ENCODE measurements around the gene RIOX2. TPM values are rescaled to one million over a fixed set of nuclear protein-coding genes. Genes with fewer than 3 reads are reported as not detected.
A peak's percentile ranks its signal among the peaks of the same experiment; 100 is the strongest.

Gene RIOX2
- total RNA-seq, 1 donor from 2014 or later = 87.7 TPM

- DNase-seq = no peak
- no peak overlapping the region for H3K27ac Mint-ChIP-seq
- intact Hi-C loops (cut with micrococcal nuclease) = no loop called here
- peaks cover 6% of the 10 kb centered on the region for H3K9me3 Mint-ChIP-seq
- peaks cover 18% of the 10 kb centered on the region for H3K4me1 Mint-ChIP-seq
- H3K36me3 Mint-ChIP-seq (ENCODE audit: low read depth) = no peaks in the 10 kb centered on the region
- H3K27me3 Mint-ChIP-seq = no peaks in the 10 kb centered on the region
- no peak overlapping the region for H3K4me3 Mint-ChIP-seq
These were observed 27.8 kb upstream of the RIOX2 start for GRCh38 chr3:97999994-98000393.

DNA sequence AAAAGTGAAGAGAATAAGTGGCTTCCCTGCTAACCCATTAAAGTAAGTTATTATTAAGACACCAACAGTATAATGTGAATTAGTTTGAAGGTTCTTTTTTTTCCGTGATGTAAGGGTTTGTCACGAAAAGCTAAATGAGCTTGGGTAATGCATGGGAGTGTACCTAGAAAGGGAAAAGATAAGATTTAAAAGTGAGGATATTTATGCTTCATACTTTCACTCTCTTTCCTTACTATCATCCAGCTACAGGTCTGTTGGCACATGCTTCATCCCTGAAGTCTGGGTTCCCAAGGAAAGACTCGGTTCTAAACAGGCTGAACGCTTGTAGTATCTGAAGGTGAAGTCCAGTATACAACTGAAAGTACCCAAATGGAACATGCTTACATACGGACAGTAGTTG lies 26.9 kb upstream of the RIOX2 start:
- Mint-ChIP-seq H3K36me3 (ENCODE audit: low read depth) (no peaks in the 10 kb centered on the region), H3K4me1 (peaks cover 12% of the 10 kb centered on the region), H3K9me3 (peaks cover 6% of the 10 kb centered on the region), H3K27ac (no peak overlapping the region), H3K27me3 (no peaks in the 10 kb centered on the region), H3K4me3 (no peak overlapping the region)
- DNase-seq = no peak
- intact Hi-C loops (cut with micrococcal nuclease) = no loop called here

DNA sequence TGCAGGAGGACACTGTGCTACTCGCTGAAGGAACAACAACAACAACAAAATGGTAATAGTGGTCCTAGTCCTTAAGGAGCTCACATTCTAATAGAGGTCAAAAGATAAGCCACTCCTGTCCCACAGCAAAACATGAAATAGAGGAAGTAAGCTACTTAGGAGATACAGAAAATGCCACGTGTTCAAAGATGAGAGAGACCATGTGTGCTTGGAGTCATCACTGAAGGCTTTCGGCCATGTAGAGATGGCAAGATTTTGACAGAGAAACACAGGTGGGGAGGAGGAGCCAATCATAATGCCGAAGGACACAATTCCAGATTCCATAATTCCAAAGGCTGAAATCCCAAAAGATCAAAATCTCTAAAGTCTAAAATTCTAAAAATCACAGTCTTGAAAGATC lies 24.8 kb upstream of the RIOX2 start:
- peaks cover 10% of the 10 kb centered on the region for H3K4me1 Mint-ChIP-seq
- no peaks in the 10 kb centered on the region for H3K36me3 Mint-ChIP-seq (ENCODE audit: low read depth)
- H3K4me3 Mint-ChIP-seq = no peak overlapping the region
- no peaks in the 10 kb centered on the region for H3K27me3 Mint-ChIP-seq
- no peak for DNase-seq
- no peak overlapping the region for H3K27ac Mint-ChIP-seq
- peaks cover 6% of the 10 kb centered on the region for H3K9me3 Mint-ChIP-seq
- intact Hi-C loops (cut with micrococcal nuclease) = no loop called here

DNA sequence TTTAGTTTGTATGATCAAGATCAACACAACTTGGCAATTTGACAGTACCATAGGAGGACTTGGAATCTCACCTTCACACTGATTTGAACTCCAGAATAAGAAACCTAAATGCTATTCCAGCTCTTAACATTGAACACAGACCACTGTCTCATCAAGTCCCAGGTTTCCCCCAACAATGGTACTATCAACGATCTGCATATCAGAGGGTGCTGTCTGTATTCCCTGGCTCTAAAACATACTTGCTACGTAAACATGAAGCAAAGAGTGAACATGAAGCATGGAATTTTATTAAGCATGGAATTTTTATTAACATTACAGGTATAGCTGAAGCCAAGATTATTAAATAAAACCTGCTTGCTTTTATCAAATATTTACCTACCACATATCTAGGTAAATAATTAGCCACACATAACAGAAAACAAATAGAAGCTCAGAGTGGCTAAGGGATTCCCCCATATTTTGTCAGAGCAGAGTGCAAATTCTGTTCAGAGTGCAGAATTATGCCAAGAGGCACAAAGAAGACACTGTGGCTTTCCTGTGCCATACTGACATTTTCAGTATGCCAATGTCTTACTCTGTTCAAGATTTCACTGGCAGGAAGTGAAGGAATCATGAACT lies 22.2 kb upstream of the RIOX2 start:
- no peaks in the 10 kb centered on the region for H3K27me3 Mint-ChIP-seq
- DNase-seq = no peak
- H3K9me3 Mint-ChIP-seq = peaks cover 7% of the 10 kb centered on the region
- peaks cover 5% of the 10 kb centered on the region for H3K36me3 Mint-ChIP-seq (ENCODE audit: low read depth)
- intact Hi-C loops (cut with micrococcal nuclease) = no loop called here
- H3K4me3 Mint-ChIP-seq = no peak overlapping the region
- H3K27ac Mint-ChIP-seq = no peak overlapping the region
- H3K4me1 Mint-ChIP-seq = peaks cover 27% of the 10 kb centered on the region

GRCh38 chr3:97993526-97993925 lies 21.3 kb upstream of the RIOX2 start:
- DNase-seq = no peak
- no peak overlapping the region for H3K27ac Mint-ChIP-seq
- intact Hi-C loops (cut with micrococcal nuclease) = no loop called here
- peaks cover 11% of the 10 kb centered on the region for H3K9me3 Mint-ChIP-seq
- peaks cover 33% of the 10 kb centered on the region for H3K4me1 Mint-ChIP-seq
- no peaks in the 10 kb centered on the region for H3K27me3 Mint-ChIP-seq
- peaks cover 9% of the 10 kb centered on the region for H3K36me3 Mint-ChIP-seq (ENCODE audit: low read depth)
- no peak overlapping the region for H3K4me3 Mint-ChIP-seq

GRCh38 chr3:97992547-97993173 lies 20.4 kb upstream of the RIOX2 start:
- Mint-ChIP-seq H3K4me1 (peaks cover 33% of the 10 kb centered on the region), H3K4me3 (no peak overlapping the region), H3K27ac (no peak overlapping the region), H3K36me3 (ENCODE audit: low read depth) (peaks cover 15% of the 10 kb centered on the region), H3K9me3 (peaks cover 18% of the 10 kb centered on the region), H3K27me3 (no peaks in the 10 kb centered on the region)
- intact Hi-C loops (cut with micrococcal nuclease) = no loop called here
- DNase-seq = no peak

DNA sequence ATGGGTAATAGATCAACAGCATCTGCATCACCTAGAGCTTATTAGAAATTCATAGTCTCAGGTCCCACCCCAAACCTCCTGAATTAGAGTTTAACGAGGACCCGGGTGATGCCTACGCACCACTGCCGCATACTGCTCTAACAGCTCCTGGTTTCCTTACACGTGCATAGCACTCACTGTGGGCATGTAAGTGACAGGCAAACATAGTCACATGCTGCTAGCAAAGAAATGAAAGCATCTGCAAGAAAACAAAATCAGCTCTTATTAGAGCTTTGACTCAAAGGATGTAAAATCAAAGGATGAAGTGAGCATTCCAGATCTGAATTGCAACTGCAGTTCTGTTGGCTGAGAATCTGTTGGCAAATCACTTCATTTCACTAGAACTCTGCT lies 19.1 kb upstream of the RIOX2 start:
- Mint-ChIP-seq H3K36me3 (ENCODE audit: low read depth) (peaks cover 15% of the 10 kb centered on the region), H3K4me3 (peak overlapping the region; percentile 74), H3K27ac (peak overlapping the region; percentile 80), H3K4me1 (peaks cover 33% of the 10 kb centered on the region), H3K9me3 (peaks cover 18% of the 10 kb centered on the region), H3K27me3 (no peaks in the 10 kb centered on the region)
- DNase-seq = peak; percentile 78
- intact Hi-C loops (cut with micrococcal nuclease) = loop anchor here (2.0 kb wide), 1 partner anchor 14 kb away; no protein-coding TSS in a partner anchor

DNA sequence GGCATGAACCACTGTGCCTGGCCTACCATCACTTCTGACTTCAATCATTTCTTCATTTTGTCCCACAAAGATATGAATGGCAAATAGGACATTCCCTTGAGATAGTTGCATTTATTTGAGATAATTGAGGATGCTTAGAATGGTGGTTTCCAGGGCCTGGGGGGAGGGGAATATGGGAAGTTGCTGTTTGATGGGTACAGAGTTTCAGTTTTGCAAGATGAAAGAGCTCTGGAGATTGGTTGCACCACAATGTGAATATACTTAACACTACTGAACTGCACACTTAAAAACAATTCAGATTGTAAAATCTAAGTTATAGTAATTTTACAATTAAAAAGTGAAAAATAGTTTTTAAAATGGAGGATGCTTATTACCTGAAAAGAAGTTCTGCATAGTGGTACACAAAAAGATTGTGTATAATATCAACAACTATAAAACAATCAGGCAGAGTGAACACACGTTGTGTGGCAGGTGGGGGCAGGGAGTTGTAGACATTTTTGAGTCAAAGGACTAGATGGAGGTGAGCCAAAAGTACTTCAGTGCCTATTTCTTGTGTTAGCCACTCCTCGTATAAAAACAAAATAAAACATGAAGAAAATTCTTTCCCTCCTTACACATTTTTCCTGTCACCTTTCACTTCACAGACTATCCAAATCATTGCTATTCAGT lies 18.5 kb upstream of the RIOX2 start:
- peak overlapping the region; percentile 80 for H3K27ac Mint-ChIP-seq
- peak overlapping the region; percentile 74 for H3K4me3 Mint-ChIP-seq

GRCh38 chr3:97988784-97989568 lies 16.7 kb upstream of the RIOX2 start:
- Mint-ChIP-seq H3K36me3 (ENCODE audit: low read depth) (peaks cover 15% of the 10 kb centered on the region), H3K27ac (peak overlapping the region; percentile 77), H3K27me3 (no peaks in the 10 kb centered on the region), H3K4me3 (no peak overlapping the region), H3K4me1 (peaks cover 36% of the 10 kb centered on the region), H3K9me3 (peaks cover 18% of the 10 kb centered on the region)
- intact Hi-C loops (cut with micrococcal nuclease) = no loop called here
- peak; percentile 54 for DNase-seq

More for the DNA sequence above, 18.5 kb upstream of the RIOX2 start:
- peaks cover 15% of the 10 kb centered on the region for H3K36me3 Mint-ChIP-seq (ENCODE audit: low read depth)
- intact Hi-C loops (cut with micrococcal nuclease) = loop anchor here (1.0 to 2.0 kb wide), 2 partner anchors 8 to 14 kb away; no protein-coding TSS in a partner anchor
- H3K27me3 Mint-ChIP-seq = no peaks in the 10 kb centered on the region
- H3K4me1 Mint-ChIP-seq = peaks cover 33% of the 10 kb centered on the region
- H3K9me3 Mint-ChIP-seq = peaks cover 18% of the 10 kb centered on the region
- peak; percentile 75 for DNase-seq

DNA sequence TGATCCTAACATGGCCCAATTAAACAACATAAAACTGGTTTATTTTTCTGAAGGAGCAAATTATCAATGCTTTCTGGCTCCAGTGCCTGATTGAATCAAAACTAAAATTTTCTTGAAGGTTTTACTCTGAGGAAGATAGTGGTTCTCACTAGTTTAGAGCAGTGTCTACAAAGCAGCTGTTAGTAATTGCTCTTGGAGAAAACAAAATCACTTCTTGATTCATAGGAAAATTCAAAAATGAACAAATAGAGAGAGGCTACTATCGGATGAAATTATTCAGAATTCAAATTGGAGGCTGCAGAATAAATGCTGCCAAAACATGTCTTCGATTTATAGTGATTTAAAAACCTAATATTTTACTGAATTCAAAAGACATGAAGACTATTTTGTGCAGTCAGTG lies 15.1 kb upstream of the RIOX2 start:
- Mint-ChIP-seq H3K4me1 (peaks cover 42% of the 10 kb centered on the region), H3K9me3 (peaks cover 18% of the 10 kb centered on the region), H3K36me3 (ENCODE audit: low read depth) (peaks cover 15% of the 10 kb centered on the region)

DNA sequence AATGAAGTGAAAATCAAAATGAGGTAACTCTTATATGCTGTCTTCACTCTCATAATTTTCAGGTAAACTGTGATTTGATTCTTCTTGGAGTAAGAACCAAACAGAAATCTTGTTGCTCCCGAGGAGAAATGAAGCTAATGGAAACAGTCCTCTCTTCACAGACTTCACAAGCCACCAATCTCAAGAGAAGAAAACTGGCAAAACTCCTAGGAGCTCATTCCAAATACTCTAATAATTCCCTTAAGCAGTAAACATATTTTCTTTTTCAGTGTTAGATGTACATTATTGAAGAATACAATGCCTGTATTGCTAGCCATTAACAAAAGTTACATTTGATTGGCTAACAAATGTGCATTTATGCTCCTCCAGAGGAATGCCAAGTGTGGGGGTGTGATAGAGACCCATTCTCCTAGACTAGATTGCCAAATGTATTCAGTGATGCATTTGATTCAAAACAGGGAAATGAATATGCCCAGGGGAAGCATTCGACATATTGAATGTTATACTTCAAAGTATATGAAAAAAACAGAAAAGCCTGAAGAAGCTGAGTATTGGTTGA lies 11.8 kb upstream of the RIOX2 start:
- Mint-ChIP-seq H3K9me3 (peaks cover 12% of the 10 kb centered on the region), H3K4me1 (peaks cover 39% of the 10 kb centered on the region), H3K27me3 (no peaks in the 10 kb centered on the region), H3K27ac (no peak overlapping the region), H3K4me3 (no peak overlapping the region), H3K36me3 (ENCODE audit: low read depth) (peaks cover 12% of the 10 kb centered on the region)
- no peak for DNase-seq
- intact Hi-C loops (cut with micrococcal nuclease) = loop anchor here (5.0 kb wide), 1 partner anchor 573 kb away; no protein-coding TSS in a partner anchor

More for the DNA sequence above, 15.1 kb upstream of the RIOX2 start:
- Mint-ChIP-seq H3K4me3 (no peak overlapping the region), H3K27ac (no peak overlapping the region), H3K27me3 (no peaks in the 10 kb centered on the region)
- no peak for DNase-seq
- intact Hi-C loops (cut with micrococcal nuclease) = no loop called here

GRCh38 chr3:97981886-97982285 lies 9.7 kb upstream of the RIOX2 start:
- intact Hi-C loops (cut with micrococcal nuclease) = loop anchor here (1.0 to 5.0 kb wide), 3 partner anchors 8 to 575 kb away; partner anchors contain the start of gene RIOX2
- Mint-ChIP-seq H3K9me3 (no peaks in the 10 kb centered on the region), H3K27ac (peak overlapping the region; percentile 82), H3K4me3 (peak overlapping the region; percentile 60), H3K4me1 (peaks cover 40% of the 10 kb centered on the region), H3K36me3 (ENCODE audit: low read depth) (peaks cover 1% of the 10 kb centered on the region), H3K27me3 (no peaks in the 10 kb centered on the region)
- DNase-seq = peak; percentile 84

DNA sequence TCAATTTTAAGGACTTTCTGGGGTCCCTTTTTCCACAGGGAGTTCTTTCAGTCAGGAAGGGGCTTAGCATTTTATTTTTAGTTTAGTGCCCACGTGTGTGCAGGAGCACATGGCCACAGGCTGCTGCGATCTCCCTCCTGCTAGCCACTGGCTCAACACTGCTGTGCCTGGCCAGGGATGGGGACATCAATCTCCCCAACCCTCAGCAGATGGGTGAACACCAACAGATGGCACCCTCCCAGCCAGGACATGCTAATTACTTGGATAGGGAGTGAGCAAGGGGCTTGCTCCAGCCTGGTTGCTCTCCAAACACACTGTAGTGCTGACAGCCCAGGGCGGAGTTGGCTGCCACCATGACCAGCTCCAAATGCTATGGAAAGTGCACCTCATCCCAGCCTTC lies 7.4 kb upstream of the RIOX2 start:
- H3K4me1 Mint-ChIP-seq = peaks cover 58% of the 10 kb centered on the region
- peaks cover 1% of the 10 kb centered on the region for H3K36me3 Mint-ChIP-seq (ENCODE audit: low read depth)
- no peak overlapping the region for H3K4me3 Mint-ChIP-seq
- no peak for DNase-seq
- H3K27me3 Mint-ChIP-seq = no peaks in the 10 kb centered on the region
- H3K9me3 Mint-ChIP-seq = peaks cover 5% of the 10 kb centered on the region
- H3K27ac Mint-ChIP-seq = peak overlapping the region; percentile 58
- intact Hi-C loops (cut with micrococcal nuclease) = loop anchor here (5.0 kb wide), 1 partner anchor 578 kb away; no protein-coding TSS in a partner anchor

Measured in activated CD4-positive, alpha-beta T cell treated with anti-CD3 and anti-CD28 coated beads, Interleukin-2, amount 10 ng/mL, durations not matched to agents 24 days and 14 days (primary cell).